Activated T-helper 1 cell treated with anti-CD3 and anti-CD28 coated beads, Interleukin-12 subunit alpha, Interleukin-12 subunit beta, Interleukin-2, Interleukin-4 antibody, amounts not matched to agents 30 ng/mL and 10 ng/mL and 1 ng/mL, durations not matched to agents 14 hours and 24 hours and 36 hours (primary cell): ENCODE measurements around the gene COBLL1. TPM values are rescaled to one million over a fixed set of nuclear protein-coding genes. Genes with fewer than 3 reads are reported as not detected.

Source experiments
- DNase-seq: peaks from one replicate; pipeline ENCODE4 v3.0.0; 2021; ENCODE audit warnings: low spot score
- H3K27ac Mint-ChIP-seq: one replicate; pipeline ENCODE4 v1.8.0; 2021; ENCODE audit warnings: mild to moderate bottlenecking, mixed read lengths
- H3K27me3 Mint-ChIP-seq: one replicate; pipeline ENCODE4 v1.8.0; 2022; ENCODE audit warnings: mild to moderate bottlenecking, moderate library complexity, mixed read lengths; ENCODE audit not compliant: insufficient read depth
- H3K36me3 Mint-ChIP-seq: one replicate; pipeline ENCODE4 v1.8.0; 2021; ENCODE audit warnings: low read depth, mixed read lengths
- H3K4me1 Mint-ChIP-seq: one replicate; pipeline ENCODE4 v1.8.0; 2021; ENCODE audit warnings: low read depth, mixed read lengths
- H3K4me3 Mint-ChIP-seq: one replicate; pipeline ENCODE4 v1.8.0; 2021; ENCODE audit warnings: mild to moderate bottlenecking, moderate library complexity, mixed read lengths
- H3K9me3 Mint-ChIP-seq: one replicate; pipeline ENCODE4 v1.8.0; 2021; ENCODE audit warnings: mixed read lengths
- intact Hi-C: fragments of 100-400 bp; cut with micrococcal nuclease; formaldehyde crosslinking; loops from one replicate; pipeline ENCODE4 v1.15.1; 2024
- total RNA-seq: library from RNA; stranded (reverse); gene quantifications from 2 replicates; pipeline ENCODE4 v1.2.3, GENCODE V29; 2022

COBLL1 gene
- total RNA-seq, 1 donor from 2014 or later: not detected

GRCh38 chr2:164655336-164655735 is 186.3 kb downstream of the COBLL1 start:
- Mint-ChIP-seq H3K36me3 (no peaks in the 10 kb centered on the region), H3K4me1 (no peaks in the 10 kb centered on the region)

GRCh38 chr2:164651361-164651760 is 190.3 kb downstream of the COBLL1 start:
- Mint-ChIP-seq H3K27me3 (no peaks in the 10 kb centered on the region), H3K4me1 (no peaks in the 10 kb centered on the region), H3K4me3 (no peak overlapping the region), H3K27ac (no peak overlapping the region), H3K36me3 (no peaks in the 10 kb centered on the region), H3K9me3 (no peaks in the 10 kb centered on the region)
- intact Hi-C loops: no loop called here
- no peak for DNase-seq

More at GRCh38 chr2:164655336-164655735, 186.3 kb downstream of the COBLL1 start:
- H3K4me3 Mint-ChIP-seq: no peak overlapping the region
- intact Hi-C loops: no loop called here
- no peaks in the 10 kb centered on the region for H3K9me3 Mint-ChIP-seq
- DNase-seq: no peak
- no peak overlapping the region for H3K27ac Mint-ChIP-seq
- H3K27me3 Mint-ChIP-seq: no peaks in the 10 kb centered on the region

GRCh38 chr2:164644036-164644700 is 197.5 kb downstream of the COBLL1 start:
- H3K27ac Mint-ChIP-seq: no peak overlapping the region
- DNase-seq: no peak
- no peaks in the 10 kb centered on the region for H3K36me3 Mint-ChIP-seq
- H3K4me3 Mint-ChIP-seq: no peak overlapping the region
- intact Hi-C loops: no loop called here
- no peaks in the 10 kb centered on the region for H3K4me1 Mint-ChIP-seq
- no peaks in the 10 kb centered on the region for H3K9me3 Mint-ChIP-seq
- H3K27me3 Mint-ChIP-seq: no peaks in the 10 kb centered on the region

GRCh38 chr2:164642946-164643555 is 198.6 kb downstream of the COBLL1 start:
- H3K9me3 Mint-ChIP-seq: no peaks in the 10 kb centered on the region
- no peaks in the 10 kb centered on the region for H3K36me3 Mint-ChIP-seq
- no peaks in the 10 kb centered on the region for H3K27me3 Mint-ChIP-seq
- intact Hi-C loops: no loop called here
- H3K4me1 Mint-ChIP-seq: no peaks in the 10 kb centered on the region
- no peak overlapping the region for H3K4me3 Mint-ChIP-seq
- DNase-seq: no peak
- no peak overlapping the region for H3K27ac Mint-ChIP-seq

GRCh38 chr2:164642268-164642667 is 199.4 kb downstream of the COBLL1 start:
- intact Hi-C loops: no loop called here
- H3K4me1 Mint-ChIP-seq: no peaks in the 10 kb centered on the region
- no peak overlapping the region for H3K27ac Mint-ChIP-seq
- H3K9me3 Mint-ChIP-seq: no peaks in the 10 kb centered on the region
- DNase-seq: no peak
- H3K4me3 Mint-ChIP-seq: no peak overlapping the region
- no peaks in the 10 kb centered on the region for H3K36me3 Mint-ChIP-seq
- H3K27me3 Mint-ChIP-seq: no peaks in the 10 kb centered on the region

Other genes starting within 250 kb of the COBLL1 start
- gene GRB14, start 220.3 kb downstream of the COBLL1 start, total RNA-seq: not detected in 2 replicates
- not detected in 2 replicates for gene SLC38A11, start 113.7 kb upstream of the COBLL1 start, total RNA-seq